Measurements from ENCODE around the gene HDAC4. TPM values are rescaled to one million over a fixed set of nuclear protein-coding genes. Genes with fewer than 3 reads are reported as not detected.

The HDAC4 gene
- total and polyA plus RNA-seq, 2 of the 8 experiments (the other 6 are each of a cell fraction or from before 2014, with no cell fraction given), result 15.4 to 31.5 TPM

DNA sequence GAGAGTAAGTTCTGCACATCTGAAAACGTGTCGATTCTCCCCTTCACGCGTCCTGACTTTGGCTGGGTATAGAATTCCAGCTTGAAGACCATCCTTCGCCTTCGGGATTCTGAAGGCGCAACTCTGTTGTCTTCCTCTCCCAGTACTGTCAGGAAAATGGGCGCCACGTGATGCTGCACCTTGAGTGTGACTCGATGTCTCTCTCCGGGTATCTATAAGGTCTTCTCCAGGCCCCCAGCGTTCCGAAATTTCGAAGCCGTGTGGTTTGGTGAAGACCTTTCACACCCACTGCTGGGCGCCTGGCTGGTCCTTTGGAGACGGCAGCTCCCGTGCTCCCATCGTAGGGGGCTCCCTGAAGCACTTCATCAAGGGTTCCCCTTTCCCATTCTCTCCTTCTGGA is 203.7 kb downstream of the HDAC4 start (continued):
- TF ChIP-seq, protein P1, sequence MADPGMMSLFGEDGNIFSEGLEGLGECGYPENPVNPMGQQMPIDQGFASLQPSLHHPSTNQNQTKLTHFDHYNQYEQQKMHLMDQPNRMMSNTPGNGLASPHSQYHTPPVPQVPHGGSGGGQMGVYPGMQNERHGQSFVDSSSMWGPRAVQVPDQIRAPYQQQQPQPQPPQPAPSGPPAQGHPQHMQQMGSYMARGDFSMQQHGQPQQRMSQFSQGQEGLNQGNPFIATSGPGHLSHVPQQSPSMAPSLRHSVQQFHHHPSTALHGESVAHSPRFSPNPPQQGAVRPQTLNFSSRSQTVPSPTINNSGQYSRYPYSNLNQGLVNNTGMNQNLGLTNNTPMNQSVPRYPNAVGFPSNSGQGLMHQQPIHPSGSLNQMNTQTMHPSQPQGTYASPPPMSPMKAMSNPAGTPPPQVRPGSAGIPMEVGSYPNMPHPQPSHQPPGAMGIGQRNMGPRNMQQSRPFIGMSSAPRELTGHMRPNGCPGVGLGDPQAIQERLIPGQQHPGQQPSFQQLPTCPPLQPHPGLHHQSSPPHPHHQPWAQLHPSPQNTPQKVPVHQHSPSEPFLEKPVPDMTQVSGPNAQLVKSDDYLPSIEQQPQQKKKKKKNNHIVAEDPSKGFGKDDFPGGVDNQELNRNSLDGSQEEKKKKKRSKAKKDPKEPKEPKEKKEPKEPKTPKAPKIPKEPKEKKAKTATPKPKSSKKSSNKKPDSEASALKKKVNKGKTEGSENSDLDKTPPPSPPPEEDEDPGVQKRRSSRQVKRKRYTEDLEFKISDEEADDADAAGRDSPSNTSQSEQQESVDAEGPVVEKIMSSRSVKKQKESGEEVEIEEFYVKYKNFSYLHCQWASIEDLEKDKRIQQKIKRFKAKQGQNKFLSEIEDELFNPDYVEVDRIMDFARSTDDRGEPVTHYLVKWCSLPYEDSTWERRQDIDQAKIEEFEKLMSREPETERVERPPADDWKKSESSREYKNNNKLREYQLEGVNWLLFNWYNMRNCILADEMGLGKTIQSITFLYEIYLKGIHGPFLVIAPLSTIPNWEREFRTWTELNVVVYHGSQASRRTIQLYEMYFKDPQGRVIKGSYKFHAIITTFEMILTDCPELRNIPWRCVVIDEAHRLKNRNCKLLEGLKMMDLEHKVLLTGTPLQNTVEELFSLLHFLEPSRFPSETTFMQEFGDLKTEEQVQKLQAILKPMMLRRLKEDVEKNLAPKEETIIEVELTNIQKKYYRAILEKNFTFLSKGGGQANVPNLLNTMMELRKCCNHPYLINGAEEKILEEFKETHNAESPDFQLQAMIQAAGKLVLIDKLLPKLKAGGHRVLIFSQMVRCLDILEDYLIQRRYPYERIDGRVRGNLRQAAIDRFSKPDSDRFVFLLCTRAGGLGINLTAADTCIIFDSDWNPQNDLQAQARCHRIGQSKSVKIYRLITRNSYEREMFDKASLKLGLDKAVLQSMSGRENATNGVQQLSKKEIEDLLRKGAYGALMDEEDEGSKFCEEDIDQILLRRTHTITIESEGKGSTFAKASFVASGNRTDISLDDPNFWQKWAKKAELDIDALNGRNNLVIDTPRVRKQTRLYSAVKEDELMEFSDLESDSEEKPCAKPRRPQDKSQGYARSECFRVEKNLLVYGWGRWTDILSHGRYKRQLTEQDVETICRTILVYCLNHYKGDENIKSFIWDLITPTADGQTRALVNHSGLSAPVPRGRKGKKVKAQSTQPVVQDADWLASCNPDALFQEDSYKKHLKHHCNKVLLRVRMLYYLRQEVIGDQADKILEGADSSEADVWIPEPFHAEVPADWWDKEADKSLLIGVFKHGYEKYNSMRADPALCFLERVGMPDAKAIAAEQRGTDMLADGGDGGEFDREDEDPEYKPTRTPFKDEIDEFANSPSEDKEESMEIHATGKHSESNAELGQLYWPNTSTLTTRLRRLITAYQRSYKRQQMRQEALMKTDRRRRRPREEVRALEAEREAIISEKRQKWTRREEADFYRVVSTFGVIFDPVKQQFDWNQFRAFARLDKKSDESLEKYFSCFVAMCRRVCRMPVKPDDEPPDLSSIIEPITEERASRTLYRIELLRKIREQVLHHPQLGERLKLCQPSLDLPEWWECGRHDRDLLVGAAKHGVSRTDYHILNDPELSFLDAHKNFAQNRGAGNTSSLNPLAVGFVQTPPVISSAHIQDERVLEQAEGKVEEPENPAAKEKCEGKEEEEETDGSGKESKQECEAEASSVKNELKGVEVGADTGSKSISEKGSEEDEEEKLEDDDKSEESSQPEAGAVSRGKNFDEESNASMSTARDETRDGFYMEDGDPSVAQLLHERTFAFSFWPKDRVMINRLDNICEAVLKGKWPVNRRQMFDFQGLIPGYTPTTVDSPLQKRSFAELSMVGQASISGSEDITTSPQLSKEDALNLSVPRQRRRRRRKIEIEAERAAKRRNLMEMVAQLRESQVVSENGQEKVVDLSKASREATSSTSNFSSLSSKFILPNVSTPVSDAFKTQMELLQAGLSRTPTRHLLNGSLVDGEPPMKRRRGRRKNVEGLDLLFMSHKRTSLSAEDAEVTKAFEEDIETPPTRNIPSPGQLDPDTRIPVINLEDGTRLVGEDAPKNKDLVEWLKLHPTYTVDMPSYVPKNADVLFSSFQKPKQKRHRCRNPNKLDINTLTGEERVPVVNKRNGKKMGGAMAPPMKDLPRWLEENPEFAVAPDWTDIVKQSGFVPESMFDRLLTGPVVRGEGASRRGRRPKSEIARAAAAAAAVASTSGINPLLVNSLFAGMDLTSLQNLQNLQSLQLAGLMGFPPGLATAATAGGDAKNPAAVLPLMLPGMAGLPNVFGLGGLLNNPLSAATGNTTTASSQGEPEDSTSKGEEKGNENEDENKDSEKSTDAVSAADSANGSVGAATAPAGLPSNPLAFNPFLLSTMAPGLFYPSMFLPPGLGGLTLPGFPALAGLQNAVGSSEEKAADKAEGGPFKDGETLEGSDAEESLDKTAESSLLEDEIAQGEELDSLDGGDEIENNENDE (IDR thresholded peaks at IDR 0.05; ENCODE audit: insufficient replicate concordance, low read length), result no peak
- TF ChIP-seq, protein P2, sequence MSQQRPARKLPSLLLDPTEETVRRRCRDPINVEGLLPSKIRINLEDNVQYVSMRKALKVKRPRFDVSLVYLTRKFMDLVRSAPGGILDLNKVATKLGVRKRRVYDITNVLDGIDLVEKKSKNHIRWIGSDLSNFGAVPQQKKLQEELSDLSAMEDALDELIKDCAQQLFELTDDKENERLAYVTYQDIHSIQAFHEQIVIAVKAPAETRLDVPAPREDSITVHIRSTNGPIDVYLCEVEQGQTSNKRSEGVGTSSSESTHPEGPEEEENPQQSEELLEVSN (IDR thresholded peaks at IDR 0.05), result no peak
- no peak for TF ChIP-seq HDAC6 (IDR thresholded peaks at IDR 0.05; ENCODE audit: low read depth, low read length)
- TF ChIP-seq TEAD4 (IDR thresholded peaks at IDR 0.05; ENCODE audit: low read depth, low read length), result no peak
- TF ChIP-seq ZNF274 (IDR thresholded peaks at IDR 0.05; ENCODE audit: borderline replicate concordance, extremely low read depth, low read length), result no peak
- no peak for TF ChIP-seq YY1 (IDR thresholded peaks at IDR 0.05; ENCODE audit: low read depth, low read length)
- TF ChIP-seq EZH2 (IDR thresholded peaks at IDR 0.05; ENCODE audit: low read depth, low read length, severe bottlenecking), result no peak
- TF ChIP-seq, protein P3, sequence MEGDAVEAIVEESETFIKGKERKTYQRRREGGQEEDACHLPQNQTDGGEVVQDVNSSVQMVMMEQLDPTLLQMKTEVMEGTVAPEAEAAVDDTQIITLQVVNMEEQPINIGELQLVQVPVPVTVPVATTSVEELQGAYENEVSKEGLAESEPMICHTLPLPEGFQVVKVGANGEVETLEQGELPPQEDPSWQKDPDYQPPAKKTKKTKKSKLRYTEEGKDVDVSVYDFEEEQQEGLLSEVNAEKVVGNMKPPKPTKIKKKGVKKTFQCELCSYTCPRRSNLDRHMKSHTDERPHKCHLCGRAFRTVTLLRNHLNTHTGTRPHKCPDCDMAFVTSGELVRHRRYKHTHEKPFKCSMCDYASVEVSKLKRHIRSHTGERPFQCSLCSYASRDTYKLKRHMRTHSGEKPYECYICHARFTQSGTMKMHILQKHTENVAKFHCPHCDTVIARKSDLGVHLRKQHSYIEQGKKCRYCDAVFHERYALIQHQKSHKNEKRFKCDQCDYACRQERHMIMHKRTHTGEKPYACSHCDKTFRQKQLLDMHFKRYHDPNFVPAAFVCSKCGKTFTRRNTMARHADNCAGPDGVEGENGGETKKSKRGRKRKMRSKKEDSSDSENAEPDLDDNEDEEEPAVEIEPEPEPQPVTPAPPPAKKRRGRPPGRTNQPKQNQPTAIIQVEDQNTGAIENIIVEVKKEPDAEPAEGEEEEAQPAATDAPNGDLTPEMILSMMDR (IDR thresholded peaks at IDR 0.05; ENCODE audit: control extremely low read depth in 1 of 3, insufficient read depth in 1 of 3, low read depth in 1 of 3, low read length in 3 of 3), result no peak

All from H1 (cell line).